Osteocyte (in vitro differentiated cells): ENCODE data around the gene CT45A7. TPM values are rescaled to one million over a fixed set of nuclear protein-coding genes. Genes with fewer than 3 reads are reported as not detected.
"Not testable (repeated sequence)": the region's sequence is repeated elsewhere in the genome, so short reads cannot be mapped to it uniquely, and the experiment has no call there.

Experiments
- DNase-seq: peaks from one replicate; pipeline ENCODE4 v3.0.0; 2021; ENCODE audit warnings: mixed read lengths; ENCODE audit not compliant: unreplicated experiment; ENCODE audit errors: extremely low spot score
- H3K27ac Mint-ChIP-seq: one replicate; pipeline ENCODE4 v1.8.0; 2021; ENCODE audit warnings: mild to moderate bottlenecking, mixed read lengths; ENCODE audit not compliant: unreplicated experiment
- H3K27me3 Mint-ChIP-seq: one replicate; pipeline ENCODE4 v1.8.0; 2021; ENCODE audit warnings: mixed read lengths; ENCODE audit not compliant: unreplicated experiment
- H3K36me3 Mint-ChIP-seq: one replicate; pipeline ENCODE4 v1.8.0; 2021; ENCODE audit warnings: mixed read lengths; ENCODE audit not compliant: unreplicated experiment
- H3K4me1 Mint-ChIP-seq: one replicate; pipeline ENCODE4 v1.8.0; 2021; ENCODE audit warnings: mixed read lengths; ENCODE audit not compliant: unreplicated experiment
- H3K4me3 Mint-ChIP-seq: one replicate; pipeline ENCODE4 v1.8.0; 2021; ENCODE audit warnings: mild to moderate bottlenecking, moderate library complexity, mixed read lengths; ENCODE audit not compliant: unreplicated experiment
- H3K9me3 Mint-ChIP-seq: one replicate; pipeline ENCODE4 v1.8.0; 2021; ENCODE audit warnings: mixed read lengths; ENCODE audit not compliant: unreplicated experiment
- long read RNA-seq: library from polyadenylated mRNA; unstranded; transcript quantifications from one replicate; pipeline ENCODE4 v2.0.0, GENCODE V29; 2021
- total RNA-seq: library from RNA; stranded (reverse); gene quantifications from 2 replicates; pipeline ENCODE4 v1.2.1, GENCODE V29; 2021

Gene CT45A7
- not detected in 2 replicates for total RNA-seq
- long read RNA-seq: 0 reads

- not testable (repeated sequence) for H3K4me1 Mint-ChIP-seq, H3K27me3 Mint-ChIP-seq, DNase-seq, H3K36me3 Mint-ChIP-seq, H3K27ac Mint-ChIP-seq, H3K4me3 Mint-ChIP-seq, H3K9me3 Mint-ChIP-seq
Observed at GRCh38 chrX:135837180-135837579, at the start of gene CT45A7. CT45A7 (minus strand) TSS chrX:135837280; CDS start chrX:135833533, 3,747 bp downstream.

GRCh38 chrX:135882741-135883140, 45.7 kb upstream of the CT45A7 start:
- not testable (repeated sequence) for H3K36me3 Mint-ChIP-seq, H3K27ac Mint-ChIP-seq, H3K27me3 Mint-ChIP-seq, H3K9me3 Mint-ChIP-seq, DNase-seq, H3K4me3 Mint-ChIP-seq, H3K4me1 Mint-ChIP-seq

- H3K36me3 Mint-ChIP-seq, H3K27ac Mint-ChIP-seq, H3K27me3 Mint-ChIP-seq: not testable (repeated sequence)
Observed at GRCh38 chrX:135871712-135872111, 34.6 kb upstream of the CT45A7 start, which contains the start of gene CT45A9. CT45A9 (minus strand) TSS chrX:135871812; CDS start chrX:135868061, 3,751 bp downstream.

GRCh38 chrX:135854438-135854837, 17.4 kb upstream of the CT45A7 start, which contains the start of gene CT45A8:
CT45A8 (minus strand) TSS chrX:135854538; CDS start chrX:135850783, 3,755 bp downstream.
- H3K27me3 Mint-ChIP-seq, H3K4me3 Mint-ChIP-seq, H3K36me3 Mint-ChIP-seq, H3K27ac Mint-ChIP-seq, DNase-seq, H3K4me1 Mint-ChIP-seq, H3K9me3 Mint-ChIP-seq: not testable (repeated sequence)

More at GRCh38 chrX:135871712-135872111, 34.6 kb upstream of the CT45A7 start, which contains the start of gene CT45A9:
- H3K9me3 Mint-ChIP-seq, H3K4me1 Mint-ChIP-seq, DNase-seq, H3K4me3 Mint-ChIP-seq: not testable (repeated sequence)

- DNase-seq, H3K4me3 Mint-ChIP-seq, H3K36me3 Mint-ChIP-seq, H3K4me1 Mint-ChIP-seq, H3K27me3 Mint-ChIP-seq, H3K27ac Mint-ChIP-seq, H3K9me3 Mint-ChIP-seq: not testable (repeated sequence)
Observed at GRCh38 chrX:135819912-135820311, 17.2 kb downstream of the CT45A7 start, which contains the start of gene CT45A2. CT45A2 (minus strand) TSS chrX:135820012; CDS start chrX:135816265, 3,747 bp downstream.

- H3K27ac Mint-ChIP-seq, DNase-seq, H3K9me3 Mint-ChIP-seq, H3K27me3 Mint-ChIP-seq, H3K4me3 Mint-ChIP-seq, H3K4me1 Mint-ChIP-seq, H3K36me3 Mint-ChIP-seq: not testable (repeated sequence)
Observed at GRCh38 chrX:135802687-135803086, 34.4 kb downstream of the CT45A7 start, which contains the start of gene CT45A6. CT45A6 (minus strand) TSS chrX:135802787; CDS start chrX:135798993, 3,794 bp downstream.

GRCh38 chrX:135785403-135785802, 51.7 kb downstream of the CT45A7 start, which contains the start of gene CT45A5:
CT45A5 (minus strand) TSS chrX:135785503; CDS start chrX:135781729, 3,774 bp downstream.
- not testable (repeated sequence) for H3K36me3 Mint-ChIP-seq, H3K4me1 Mint-ChIP-seq, H3K27me3 Mint-ChIP-seq, H3K4me3 Mint-ChIP-seq, H3K9me3 Mint-ChIP-seq, DNase-seq, H3K27ac Mint-ChIP-seq

Other genes starting within 250 kb of the CT45A7 start
- gene CT45A1, start 123.6 kb downstream of the CT45A7 start, total RNA-seq: not detected in 2 replicates
- gene CT45A3, start 69.1 kb downstream of the CT45A7 start, total RNA-seq: not detected in 2 replicates
- not detected in 2 replicates for gene CT45A5, start 51.8 kb downstream of the CT45A7 start, total RNA-seq
- not detected in 2 replicates for gene CT45A6, start 34.5 kb downstream of the CT45A7 start, total RNA-seq
- not detected in 2 replicates for gene CT45A2, start 17.3 kb downstream of the CT45A7 start, total RNA-seq
- not detected in 2 replicates for gene CT45A8, start 17.3 kb upstream of the CT45A7 start, total RNA-seq
- gene CT45A9, start 34.5 kb upstream of the CT45A7 start, total RNA-seq: not detected in 2 replicates
- gene CT45A10, start 56.2 kb upstream of the CT45A7 start, total RNA-seq: not detected in 2 replicates
- not detected in 2 replicates for gene SAGE1, start 56.4 kb upstream of the CT45A7 start, total RNA-seq
- gene MMGT1, start 136.7 kb upstream of the CT45A7 start, total RNA-seq: 30.9 and 32.4 TPM in 2 replicates
- gene SLC9A6, start 148.2 kb upstream of the CT45A7 start, total RNA-seq: 16.1 and 18.0 TPM in 2 replicates